Osteocyte (in vitro differentiated cells): ENCODE data around the gene MICALL2. TPM values are rescaled to one million over a fixed set of nuclear protein-coding genes. Genes with fewer than 3 reads are reported as not detected.

Experiments
- DNase-seq: peaks from one replicate; pipeline ENCODE4 v3.0.0; 2021; ENCODE audit warnings: mixed read lengths; ENCODE audit not compliant: unreplicated experiment; ENCODE audit errors: extremely low spot score
- H3K27ac Mint-ChIP-seq: one replicate; pipeline ENCODE4 v1.8.0; 2021; ENCODE audit warnings: mild to moderate bottlenecking, mixed read lengths; ENCODE audit not compliant: unreplicated experiment
- H3K27me3 Mint-ChIP-seq: one replicate; pipeline ENCODE4 v1.8.0; 2021; ENCODE audit warnings: mixed read lengths; ENCODE audit not compliant: unreplicated experiment
- H3K36me3 Mint-ChIP-seq: one replicate; pipeline ENCODE4 v1.8.0; 2021; ENCODE audit warnings: mixed read lengths; ENCODE audit not compliant: unreplicated experiment
- H3K4me1 Mint-ChIP-seq: one replicate; pipeline ENCODE4 v1.8.0; 2021; ENCODE audit warnings: mixed read lengths; ENCODE audit not compliant: unreplicated experiment
- H3K4me3 Mint-ChIP-seq: one replicate; pipeline ENCODE4 v1.8.0; 2021; ENCODE audit warnings: mild to moderate bottlenecking, moderate library complexity, mixed read lengths; ENCODE audit not compliant: unreplicated experiment
- H3K9me3 Mint-ChIP-seq: one replicate; pipeline ENCODE4 v1.8.0; 2021; ENCODE audit warnings: mixed read lengths; ENCODE audit not compliant: unreplicated experiment
- CTCF ChIP-seq: fragments of 200-600 bp; sonication (generic); IDR thresholded peaks from 2 replicates; pipeline ENCODE4 v1.5.0; 2021; ENCODE audit warnings: antibody characterized with exemption, mild to moderate bottlenecking, moderate library complexity
- total RNA-seq: library from RNA; stranded (reverse); gene quantifications from 2 replicates; pipeline ENCODE4 v1.2.1, GENCODE V29; 2021

Gene MICALL2
- total RNA-seq, 1 donor from 2014 or later: 63.1 TPM

- TF ChIP-seq CTCF: no peak
- no peak for DNase-seq
- no peaks in the 10 kb centered on the region for H3K27me3 Mint-ChIP-seq
- no peak overlapping the region for H3K27ac Mint-ChIP-seq
- no peaks in the 10 kb centered on the region for H3K9me3 Mint-ChIP-seq
- peaks cover 6% of the 10 kb centered on the region for H3K4me1 Mint-ChIP-seq
- H3K36me3 Mint-ChIP-seq: no peaks in the 10 kb centered on the region
- no peak overlapping the region for H3K4me3 Mint-ChIP-seq
Measured at GRCh38 chr7:1433128-1433920, 25.9 kb downstream of the MICALL2 start.

GRCh38 chr7:1432411-1433082 is 26.7 kb downstream of the MICALL2 start:
- Mint-ChIP-seq H3K36me3 (no peaks in the 10 kb centered on the region), H3K27ac (peak overlapping the region; percentile 15), H3K9me3 (no peaks in the 10 kb centered on the region), H3K27me3 (no peaks in the 10 kb centered on the region), H3K4me1 (peaks cover 6% of the 10 kb centered on the region), H3K4me3 (no peak overlapping the region)
- peak; percentile 93 for DNase-seq
- peak; percentile 96 for TF ChIP-seq CTCF

GRCh38 chr7:1431634-1432380 is 27.5 kb downstream of the MICALL2 start:
- no peak overlapping the region for H3K4me3 Mint-ChIP-seq
- no peak for TF ChIP-seq CTCF
- peaks cover 6% of the 10 kb centered on the region for H3K4me1 Mint-ChIP-seq
- no peaks in the 10 kb centered on the region for H3K9me3 Mint-ChIP-seq
- no peak overlapping the region for H3K27ac Mint-ChIP-seq
- H3K27me3 Mint-ChIP-seq: no peaks in the 10 kb centered on the region
- no peaks in the 10 kb centered on the region for H3K36me3 Mint-ChIP-seq
- DNase-seq: no peak

GRCh38 chr7:1431226-1431625 is 28.0 kb downstream of the MICALL2 start:
- Mint-ChIP-seq H3K4me1 (peaks cover 6% of the 10 kb centered on the region), H3K4me3 (no peak overlapping the region), H3K36me3 (no peaks in the 10 kb centered on the region), H3K9me3 (no peaks in the 10 kb centered on the region), H3K27ac (no peak overlapping the region), H3K27me3 (no peaks in the 10 kb centered on the region)
- DNase-seq: no peak
- no peak for TF ChIP-seq CTCF
